SH-SY5Y (cell line): ENCODE results near the gene AOPEP.

Source experiments
- GATA2 ChIP-seq: IDR thresholded peaks from 2 replicates; pipeline ENCODE4 v1.6.1; 2011; ENCODE audit warnings: mild to moderate bottlenecking, low read depth, low read length
- GATA3 ChIP-seq: IDR thresholded peaks from 2 replicates; pipeline ENCODE4 v1.6.1; 2011; ENCODE audit warnings: low read depth, mild to moderate bottlenecking, low read length, moderate library complexity

- no peak for TF ChIP-seq GATA3
- TF ChIP-seq GATA2 = no peak
Observed at GRCh38 chr9:95103281-95103771, 376.8 kb downstream of the AOPEP start.
